Endothelial cell (in vitro differentiated cells): ENCODE results near the gene HOXB8. TPM values are rescaled to one million over a fixed set of nuclear protein-coding genes. Genes with fewer than 3 reads are reported as not detected.
A peak's percentile ranks its signal among the peaks of the same experiment; 100 is the strongest.

Experiments
- DNase-seq: peaks from one replicate; pipeline ENCODE4 v3.0.0; 2021; ENCODE audit warnings: low spot score
- H3K27ac Mint-ChIP-seq: one replicate; pipeline ENCODE4 v1.8.0; 2021; ENCODE audit warnings: mixed read lengths, inconsistent platforms; ENCODE audit not compliant: unreplicated experiment
- H3K27me3 Mint-ChIP-seq: one replicate; pipeline ENCODE4 v1.8.0; 2021; ENCODE audit warnings: mild to moderate bottlenecking, moderate library complexity, mixed read lengths, inconsistent platforms; ENCODE audit not compliant: unreplicated experiment
- H3K36me3 Mint-ChIP-seq: one replicate; pipeline ENCODE4 v1.8.0; 2021; ENCODE audit warnings: mild to moderate bottlenecking, low read depth, mixed read lengths, inconsistent platforms; ENCODE audit not compliant: unreplicated experiment
- H3K4me1 Mint-ChIP-seq: one replicate; pipeline ENCODE4 v1.8.0; 2021; ENCODE audit warnings: mild to moderate bottlenecking, mixed read lengths, inconsistent platforms; ENCODE audit not compliant: unreplicated experiment
- H3K4me3 Mint-ChIP-seq: one replicate; pipeline ENCODE4 v1.8.0; 2021; ENCODE audit warnings: mild to moderate bottlenecking, mixed read lengths, inconsistent platforms; ENCODE audit not compliant: unreplicated experiment
- H3K9me3 Mint-ChIP-seq: one replicate; pipeline ENCODE4 v1.8.0; 2021; ENCODE audit warnings: mixed read lengths, inconsistent platforms; ENCODE audit not compliant: unreplicated experiment
- total RNA-seq: library from RNA; stranded (reverse); fragmentation: NEBNext Ultra II Directional; extraction: Animal tissue kit (Norgen Biotek cat#: 25700); gene quantifications from one replicate; pipeline ENCODE4 v1.2.1, GENCODE V29; 2021; ENCODE audit not compliant: unreplicated experiment
- TF ChIP-seq, protein P1 (sequence below): fragments of 200-600 bp; sonication (generic); IDR thresholded peaks from one replicate; pipeline ENCODE4 v1.5.0; 2021; ENCODE audit warnings: antibody characterized with exemption; ENCODE audit not compliant: unreplicated experiment

Gene HOXB8
- total RNA-seq, 1 donor from 2014 or later: 0.15 TPM

- H3K4me1 Mint-ChIP-seq: peaks cover 49% of the 10 kb centered on the region
- H3K27me3 Mint-ChIP-seq: peaks cover 25% of the 10 kb centered on the region
- H3K27ac Mint-ChIP-seq: peak overlapping the region; percentile 67
- TF ChIP-seq, protein P1, sequence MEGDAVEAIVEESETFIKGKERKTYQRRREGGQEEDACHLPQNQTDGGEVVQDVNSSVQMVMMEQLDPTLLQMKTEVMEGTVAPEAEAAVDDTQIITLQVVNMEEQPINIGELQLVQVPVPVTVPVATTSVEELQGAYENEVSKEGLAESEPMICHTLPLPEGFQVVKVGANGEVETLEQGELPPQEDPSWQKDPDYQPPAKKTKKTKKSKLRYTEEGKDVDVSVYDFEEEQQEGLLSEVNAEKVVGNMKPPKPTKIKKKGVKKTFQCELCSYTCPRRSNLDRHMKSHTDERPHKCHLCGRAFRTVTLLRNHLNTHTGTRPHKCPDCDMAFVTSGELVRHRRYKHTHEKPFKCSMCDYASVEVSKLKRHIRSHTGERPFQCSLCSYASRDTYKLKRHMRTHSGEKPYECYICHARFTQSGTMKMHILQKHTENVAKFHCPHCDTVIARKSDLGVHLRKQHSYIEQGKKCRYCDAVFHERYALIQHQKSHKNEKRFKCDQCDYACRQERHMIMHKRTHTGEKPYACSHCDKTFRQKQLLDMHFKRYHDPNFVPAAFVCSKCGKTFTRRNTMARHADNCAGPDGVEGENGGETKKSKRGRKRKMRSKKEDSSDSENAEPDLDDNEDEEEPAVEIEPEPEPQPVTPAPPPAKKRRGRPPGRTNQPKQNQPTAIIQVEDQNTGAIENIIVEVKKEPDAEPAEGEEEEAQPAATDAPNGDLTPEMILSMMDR: no peak
- peaks cover 6% of the 10 kb centered on the region for H3K36me3 Mint-ChIP-seq
- H3K9me3 Mint-ChIP-seq: no peaks in the 10 kb centered on the region
- no peak for DNase-seq
- H3K4me3 Mint-ChIP-seq: peak overlapping the region; percentile 88
Observed at GRCh38 chr17:48568499-48569239, 46.4 kb downstream of the HOXB8 start.

GRCh38 chr17:48567646-48568354 lies 47.3 kb downstream of the HOXB8 start:
- no peak for DNase-seq
- TF ChIP-seq, protein P1: no peak
- H3K4me1 Mint-ChIP-seq: peaks cover 50% of the 10 kb centered on the region
- peaks cover 20% of the 10 kb centered on the region for H3K27me3 Mint-ChIP-seq
- peaks cover 6% of the 10 kb centered on the region for H3K36me3 Mint-ChIP-seq
- H3K4me3 Mint-ChIP-seq: peak overlapping the region; percentile 88
- H3K9me3 Mint-ChIP-seq: no peaks in the 10 kb centered on the region
- H3K27ac Mint-ChIP-seq: peak overlapping the region; percentile 67

GRCh38 chr17:48567209-48567608 lies 47.9 kb downstream of the HOXB8 start:
- Mint-ChIP-seq H3K9me3 (no peaks in the 10 kb centered on the region), H3K4me3 (no peak overlapping the region), H3K4me1 (peaks cover 53% of the 10 kb centered on the region), H3K27ac (no peak overlapping the region), H3K36me3 (peaks cover 6% of the 10 kb centered on the region), H3K27me3 (peaks cover 23% of the 10 kb centered on the region)
- no peak for DNase-seq
- TF ChIP-seq, protein P1: no peak

GRCh38 chr17:48566717-48567116 lies 48.4 kb downstream of the HOXB8 start:
- TF ChIP-seq, protein P1: no peak
- no peak overlapping the region for H3K4me3 Mint-ChIP-seq
- peaks cover 52% of the 10 kb centered on the region for H3K4me1 Mint-ChIP-seq
- no peak for DNase-seq
- peaks cover 5% of the 10 kb centered on the region for H3K36me3 Mint-ChIP-seq
- H3K27ac Mint-ChIP-seq: no peak overlapping the region
- H3K9me3 Mint-ChIP-seq: no peaks in the 10 kb centered on the region
- peaks cover 19% of the 10 kb centered on the region for H3K27me3 Mint-ChIP-seq
